WERI-Rb-1 (cell line): ENCODE results near the gene TLCD3B.

Experiments used
- DNase-seq: peaks from one replicate; pipeline ENCODE4 v3.0.0-alpha.2; 2020
- H3K27ac ChIP-seq: fragments of 250-450 bp; sonication (Bioruptor Pico); 2 replicates; pipeline ENCODE4 v1.5.1; 2020; ENCODE audit warnings: mild to moderate bottlenecking, moderate library complexity
- H3K27me3 ChIP-seq: fragments of 250-450 bp; sonication (Bioruptor Pico); 2 replicates; pipeline ENCODE4 v1.5.1; 2021; ENCODE audit warnings: mild to moderate bottlenecking, low read depth, moderate library complexity; ENCODE audit not compliant: insufficient read depth, severe bottlenecking
- H3K36me3 ChIP-seq: fragments of 250-450 bp; sonication (Bioruptor Pico); 2 replicates; pipeline ENCODE4 v1.5.1; 2020; ENCODE audit warnings: mild to moderate bottlenecking, moderate library complexity
- H3K4me3 ChIP-seq: 2 replicates; pipeline ENCODE4 v1.5.1; 2011; ENCODE audit warnings: low read depth, mild to moderate bottlenecking, control low read depth, low read length
- H3K9me3 ChIP-seq: fragments of 250-450 bp; sonication (Bioruptor Pico); 2 replicates; pipeline ENCODE4 v1.5.1; 2021; ENCODE audit warnings: mild to moderate bottlenecking, moderate library complexity; ENCODE audit not compliant: severe bottlenecking
- TF ChIP-seq, protein P1 (sequence below): IDR thresholded peaks from 2 replicates; pipeline ENCODE4 v1.5.1; 2011; ENCODE audit warnings: low read depth, mild to moderate bottlenecking, control low read depth, inconsistent platforms, low read length

TLCD3B gene

GRCh38 chr16:29984764-29985147 is 46.3 kb downstream of the TLCD3B start:
- no peak overlapping the region for H3K4me3 ChIP-seq
- peaks cover 93% of the 10 kb centered on the region for H3K36me3 ChIP-seq
- H3K27me3 ChIP-seq = no peaks in the 10 kb centered on the region
- TF ChIP-seq, protein P1, sequence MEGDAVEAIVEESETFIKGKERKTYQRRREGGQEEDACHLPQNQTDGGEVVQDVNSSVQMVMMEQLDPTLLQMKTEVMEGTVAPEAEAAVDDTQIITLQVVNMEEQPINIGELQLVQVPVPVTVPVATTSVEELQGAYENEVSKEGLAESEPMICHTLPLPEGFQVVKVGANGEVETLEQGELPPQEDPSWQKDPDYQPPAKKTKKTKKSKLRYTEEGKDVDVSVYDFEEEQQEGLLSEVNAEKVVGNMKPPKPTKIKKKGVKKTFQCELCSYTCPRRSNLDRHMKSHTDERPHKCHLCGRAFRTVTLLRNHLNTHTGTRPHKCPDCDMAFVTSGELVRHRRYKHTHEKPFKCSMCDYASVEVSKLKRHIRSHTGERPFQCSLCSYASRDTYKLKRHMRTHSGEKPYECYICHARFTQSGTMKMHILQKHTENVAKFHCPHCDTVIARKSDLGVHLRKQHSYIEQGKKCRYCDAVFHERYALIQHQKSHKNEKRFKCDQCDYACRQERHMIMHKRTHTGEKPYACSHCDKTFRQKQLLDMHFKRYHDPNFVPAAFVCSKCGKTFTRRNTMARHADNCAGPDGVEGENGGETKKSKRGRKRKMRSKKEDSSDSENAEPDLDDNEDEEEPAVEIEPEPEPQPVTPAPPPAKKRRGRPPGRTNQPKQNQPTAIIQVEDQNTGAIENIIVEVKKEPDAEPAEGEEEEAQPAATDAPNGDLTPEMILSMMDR = no peak
- H3K9me3 ChIP-seq = no peaks in the 10 kb centered on the region
- DNase-seq = no peak
- H3K27ac ChIP-seq = no peak overlapping the region

DNA sequence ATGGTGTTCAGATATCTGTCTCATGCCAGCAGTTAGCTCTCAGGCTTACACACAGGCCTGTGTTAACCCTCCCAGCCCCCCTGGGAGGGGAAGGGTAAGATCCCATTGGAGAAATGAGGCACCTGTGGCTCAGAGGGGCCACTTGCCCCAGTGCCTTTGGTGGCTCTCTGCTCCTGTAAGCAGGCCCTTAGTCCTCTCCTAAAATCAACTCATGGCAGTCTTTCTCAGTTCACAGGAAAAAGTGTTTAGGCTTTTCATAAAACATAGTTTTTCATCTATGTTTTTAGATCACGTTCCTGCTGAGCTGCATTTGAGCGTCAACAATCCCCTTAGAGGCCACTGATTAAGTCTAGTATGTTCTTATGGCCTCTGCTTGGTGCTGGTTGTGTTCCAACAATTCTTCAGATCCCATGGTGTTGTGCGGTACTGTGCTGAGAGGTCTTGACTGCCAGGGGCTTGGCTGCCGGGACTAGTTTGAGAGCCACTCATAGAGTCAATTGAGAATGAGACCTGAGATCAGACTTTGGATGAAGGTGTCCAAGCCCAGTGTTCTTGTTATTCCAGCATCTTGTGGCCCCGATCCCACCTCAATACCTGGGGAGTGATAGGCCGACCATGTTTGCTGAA is 46.8 kb downstream of the TLCD3B start:
- DNase-seq = no peak
- Histone ChIP-seq H3K27ac (no peak overlapping the region), H3K4me3 (no peak overlapping the region), H3K27me3 (no peaks in the 10 kb centered on the region), H3K9me3 (no peaks in the 10 kb centered on the region), H3K36me3 (peaks cover 96% of the 10 kb centered on the region)
- TF ChIP-seq, protein P1 = no peak

DNA sequence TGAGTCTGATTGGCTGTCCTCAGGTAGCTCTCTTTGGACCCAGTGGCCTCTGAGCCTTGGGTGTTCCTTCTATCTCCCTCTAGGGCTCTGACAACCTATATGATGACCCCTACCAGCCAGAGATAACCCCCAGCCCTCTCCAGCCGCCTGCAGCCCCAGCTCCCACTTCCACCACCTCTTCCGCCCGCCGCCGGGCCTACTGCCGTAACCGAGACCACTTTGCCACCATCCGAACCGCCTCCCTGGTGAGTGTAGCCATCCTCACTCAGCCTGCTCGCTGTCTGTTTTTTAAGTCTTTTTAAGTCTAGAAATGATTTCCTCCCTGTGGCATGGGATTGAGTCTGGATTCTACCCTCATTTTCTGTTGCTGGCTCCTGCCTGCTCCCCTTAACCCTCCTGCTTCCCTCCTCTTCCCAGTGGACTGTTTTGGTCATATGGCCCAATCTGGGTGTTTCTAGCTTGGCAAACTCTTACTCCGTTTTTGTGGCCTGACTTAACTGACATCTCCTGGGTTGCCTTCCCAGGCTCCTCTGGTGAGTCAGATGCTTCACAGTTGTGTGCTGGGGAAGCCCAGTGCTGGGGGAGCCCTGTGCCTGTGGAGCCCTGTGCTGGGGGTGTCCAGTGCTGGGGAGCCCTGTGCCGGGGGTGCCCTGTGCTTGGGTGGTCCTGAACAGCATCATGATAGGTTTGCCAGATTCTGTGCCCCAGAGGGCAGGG is 47.5 kb downstream of the TLCD3B start:
- no peak for DNase-seq
- Histone ChIP-seq H3K27me3 (no peaks in the 10 kb centered on the region), H3K4me3 (no peak overlapping the region), H3K9me3 (no peaks in the 10 kb centered on the region), H3K36me3 (peaks cover 100% of the 10 kb centered on the region), H3K27ac (no peak overlapping the region)
- TF ChIP-seq, protein P1 = no peak

DNA sequence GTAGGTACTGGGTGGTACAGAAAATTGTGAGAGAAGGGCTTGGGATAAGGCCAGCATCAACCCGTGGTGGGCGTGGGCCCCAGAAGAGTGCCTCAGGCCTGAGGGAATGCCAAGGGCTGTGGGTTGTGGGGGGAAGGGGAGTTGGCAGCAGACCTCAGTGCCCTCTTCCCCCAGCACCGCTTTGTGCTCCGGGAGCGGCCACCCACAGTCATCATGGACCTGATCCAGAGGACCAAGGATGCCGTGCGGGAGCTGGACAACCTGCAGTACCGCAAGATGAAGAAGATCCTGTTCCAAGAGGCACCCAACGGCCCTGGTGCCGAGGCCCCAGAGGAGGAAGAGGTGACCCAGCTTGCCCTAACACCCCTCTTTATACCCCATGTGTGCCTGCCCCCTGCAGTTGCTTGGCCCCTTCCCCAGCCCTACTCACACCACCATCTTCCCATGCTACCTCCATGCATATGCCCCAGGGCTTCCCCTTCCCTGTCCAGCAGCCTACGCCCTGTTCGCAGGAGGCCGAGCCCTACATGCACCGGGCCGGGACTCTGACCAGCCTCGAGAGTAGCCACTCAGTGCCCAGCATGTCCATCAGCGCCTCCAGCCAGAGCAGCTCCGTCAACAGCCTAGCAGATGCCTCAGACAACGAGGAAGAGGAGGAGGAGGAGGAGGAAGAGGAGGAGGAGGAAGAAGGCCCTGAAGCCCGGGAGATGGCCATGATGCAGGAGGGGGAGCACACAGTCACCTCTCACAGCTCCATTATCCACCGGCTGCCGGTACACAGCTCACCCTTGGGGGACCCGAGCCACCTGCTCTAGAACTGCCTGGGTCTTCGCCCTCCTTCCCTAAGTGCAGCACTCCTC is 48.3 kb downstream of the TLCD3B start:
- TF ChIP-seq, protein P1 = no peak
- Histone ChIP-seq H3K27ac (no peak overlapping the region), H3K36me3 (peaks cover 100% of the 10 kb centered on the region), H3K4me3 (no peak overlapping the region), H3K27me3 (no peaks in the 10 kb centered on the region), H3K9me3 (no peaks in the 10 kb centered on the region)
- no peak for DNase-seq

DNA sequence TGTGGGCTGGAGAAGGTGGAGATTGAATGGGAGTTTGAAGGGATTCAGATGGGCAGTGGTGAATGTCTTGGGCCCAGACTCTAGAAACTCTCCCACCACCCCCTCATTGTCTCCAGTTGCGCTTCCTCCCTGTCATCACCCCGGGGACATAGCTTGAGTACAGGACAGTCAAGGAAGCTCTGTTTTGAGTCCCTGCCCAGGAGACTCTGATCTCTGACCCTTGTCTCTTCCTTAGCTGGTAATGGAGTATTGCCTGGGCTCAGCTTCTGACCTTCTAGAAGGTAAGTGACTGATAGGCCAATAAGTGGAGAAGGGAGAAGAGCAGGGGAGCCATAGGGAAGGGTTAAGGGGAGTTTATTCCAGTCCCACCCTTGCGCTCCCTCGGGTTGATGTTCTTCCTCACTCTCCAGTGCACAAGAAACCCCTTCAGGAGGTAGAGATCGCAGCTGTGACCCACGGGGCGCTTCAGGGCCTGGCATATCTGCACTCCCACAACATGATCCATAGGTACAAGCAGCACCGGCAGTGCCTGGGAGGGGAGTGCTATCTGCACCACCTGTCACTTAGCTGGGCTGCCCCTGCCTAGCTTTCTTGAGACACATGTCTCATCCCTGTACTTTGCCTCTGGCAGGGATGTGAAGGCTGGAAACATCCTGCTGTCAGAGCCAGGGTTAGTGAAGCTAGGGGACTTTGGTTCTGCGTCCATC is 52.4 kb downstream of the TLCD3B start:
- H3K9me3 ChIP-seq = no peaks in the 10 kb centered on the region
- no peaks in the 10 kb centered on the region for H3K27me3 ChIP-seq
- TF ChIP-seq, protein P1 = no peak
- no peak overlapping the region for H3K4me3 ChIP-seq
- H3K27ac ChIP-seq = no peak overlapping the region
- peaks cover 71% of the 10 kb centered on the region for H3K36me3 ChIP-seq
- DNase-seq = no peak
